ENCODE measurements around the gene USP47. TPM values are rescaled to one million over a fixed set of nuclear protein-coding genes. Genes with fewer than 3 reads are reported as not detected.

The USP47 gene
- total and polyA plus RNA-seq, 8 donors = 16.2 to 32.3 (median 21.3) TPM

- H3K36me3 ChIP-seq = peaks cover 0 to 15% (median 0%) of the 10 kb centered on the region in 3 donors
- intact Hi-C loops (cut with DNase I) = loop anchor here in 1 of 3 donors (10.0 kb wide), 1 partner anchor 115 kb away; no protein-coding TSS in a partner anchor
- no peak for ATAC-seq
Measured at GRCh38 chr11:11929920-11930319, 88.1 kb downstream of the USP47 start.

DNA sequence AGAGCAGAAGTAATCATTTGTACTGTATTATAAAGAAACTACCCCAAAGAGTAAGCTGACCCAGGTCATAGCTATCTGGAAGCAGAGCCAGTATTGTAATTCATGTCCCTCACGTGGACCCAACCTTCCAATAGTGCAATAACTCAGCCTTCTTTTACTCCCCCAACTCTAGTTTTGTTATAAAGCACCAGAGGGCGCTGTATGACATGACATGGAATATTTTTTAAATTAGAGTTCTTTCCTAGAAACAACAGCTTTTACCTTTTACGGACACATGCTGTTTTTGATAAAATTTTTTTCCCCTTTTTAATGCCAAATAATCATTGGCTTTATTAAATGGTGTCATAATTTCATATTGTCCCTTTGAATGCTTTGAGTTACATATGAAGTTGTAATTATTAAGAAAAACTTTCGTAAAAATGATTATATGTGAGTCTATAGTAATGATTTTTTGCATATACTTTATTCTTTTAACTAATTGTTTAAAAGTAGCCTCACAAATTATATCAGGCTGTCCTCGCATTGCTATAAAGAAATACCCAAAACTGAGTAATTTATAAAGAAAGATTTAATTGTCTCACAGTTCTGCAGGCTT is 89.8 kb downstream of the USP47 start:
- H3K27ac ChIP-seq = no peak overlapping the region
- TF ChIP-seq, protein P1, sequence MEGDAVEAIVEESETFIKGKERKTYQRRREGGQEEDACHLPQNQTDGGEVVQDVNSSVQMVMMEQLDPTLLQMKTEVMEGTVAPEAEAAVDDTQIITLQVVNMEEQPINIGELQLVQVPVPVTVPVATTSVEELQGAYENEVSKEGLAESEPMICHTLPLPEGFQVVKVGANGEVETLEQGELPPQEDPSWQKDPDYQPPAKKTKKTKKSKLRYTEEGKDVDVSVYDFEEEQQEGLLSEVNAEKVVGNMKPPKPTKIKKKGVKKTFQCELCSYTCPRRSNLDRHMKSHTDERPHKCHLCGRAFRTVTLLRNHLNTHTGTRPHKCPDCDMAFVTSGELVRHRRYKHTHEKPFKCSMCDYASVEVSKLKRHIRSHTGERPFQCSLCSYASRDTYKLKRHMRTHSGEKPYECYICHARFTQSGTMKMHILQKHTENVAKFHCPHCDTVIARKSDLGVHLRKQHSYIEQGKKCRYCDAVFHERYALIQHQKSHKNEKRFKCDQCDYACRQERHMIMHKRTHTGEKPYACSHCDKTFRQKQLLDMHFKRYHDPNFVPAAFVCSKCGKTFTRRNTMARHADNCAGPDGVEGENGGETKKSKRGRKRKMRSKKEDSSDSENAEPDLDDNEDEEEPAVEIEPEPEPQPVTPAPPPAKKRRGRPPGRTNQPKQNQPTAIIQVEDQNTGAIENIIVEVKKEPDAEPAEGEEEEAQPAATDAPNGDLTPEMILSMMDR (IDR thresholded peaks at IDR 0.05) = peak; percentile 9 to 45 (median 32)
- H3K27me3 ChIP-seq = no peaks in the 10 kb centered on the region
- peak in 3 of 4 donors; percentile 71 to 81 (median 75) for ATAC-seq
- intact Hi-C loops (cut with DNase I) = loop anchor here in 1 of 3 donors (10.0 kb wide), 1 partner anchor 113 kb away; no protein-coding TSS in a partner anchor
- no peak for DNase-seq
- H3K4me1 ChIP-seq = no peaks in the 10 kb centered on the region
- FAIRE-seq = peak; percentile 53
- no peak overlapping the region for H3K4me3 ChIP-seq
- no peaks in the 10 kb centered on the region for H3K9me3 ChIP-seq
- WGBS, 2 donors = 69 to 78% methylated on average over 5 of the region's 5 CpGs
- peaks cover 0 to 14% (median 0%) of the 10 kb centered on the region in 3 donors for H3K36me3 ChIP-seq

More at GRCh38 chr11:11929920-11930319, 88.1 kb downstream of the USP47 start:
- Histone ChIP-seq H3K4me3 (no peak overlapping the region), H3K27me3 (no peaks in the 10 kb centered on the region), H3K9me3 (no peaks in the 10 kb centered on the region), H3K4me1 (no peaks in the 10 kb centered on the region), H3K27ac (no peak overlapping the region)
- 70 to 78% methylated on average over 2 of the region's 2 CpGs for WGBS, 2 donors
- TF ChIP-seq, protein P1 (IDR thresholded peaks at IDR 0.05) = no peak
- no peak for DNase-seq
- FAIRE-seq = no peak

- TF ChIP-seq, protein P1 (IDR thresholded peaks at IDR 0.05) = no peak
- DNase-seq (no peak), ATAC-seq (no peak), FAIRE-seq (no peak)
- Histone ChIP-seq H3K27me3 (no peaks in the 10 kb centered on the region), H3K27ac (no peak overlapping the region), H3K9me3 (no peaks in the 10 kb centered on the region), H3K4me3 (no peak overlapping the region), H3K4me1 (no peaks in the 10 kb centered on the region), H3K36me3 (peaks cover 0 to 20% (median 9%) of the 10 kb centered on the region in 3 donors)
- 96 to 97% methylated on average over 2 of the region's 2 CpGs for WGBS, 2 donors
- intact Hi-C loops (cut with DNase I) = loop anchor here in 2 of 3 donors (5.0 to 10.0 kb wide), 2 partner anchors 107 to 109 kb away; no protein-coding TSS in a partner anchor
Measured at GRCh38 chr11:11935536-11935935, 93.8 kb downstream of the USP47 start.

GRCh38 chr11:11937433-11937832 is 95.7 kb downstream of the USP47 start:
- intact Hi-C loops (cut with DNase I) = loop anchor here in 2 of 3 donors (5.0 to 10.0 kb wide), 2 partner anchors 105 to 107 kb away; no protein-coding TSS in a partner anchor
- peaks cover 0 to 27% (median 14%) of the 10 kb centered on the region in 3 donors for H3K36me3 ChIP-seq

More at GRCh38 chr11:11937433-11937832, 95.7 kb downstream of the USP47 start:
- Histone ChIP-seq H3K27me3 (no peaks in the 10 kb centered on the region), H3K4me1 (no peaks in the 10 kb centered on the region), H3K27ac (no peak overlapping the region), H3K9me3 (no peaks in the 10 kb centered on the region), H3K4me3 (no peak overlapping the region)
- no peak for DNase-seq
- ATAC-seq = no peak
- 73 to 75% methylated on average over 3 of the region's 3 CpGs for WGBS, 2 donors
- TF ChIP-seq, protein P1 (IDR thresholded peaks at IDR 0.05) = no peak
- FAIRE-seq = no peak
